OCI-LY1 (cell line): ENCODE measurements around the gene OR1S1.

Experiments
- EZH2 ChIP-seq: fragments of 200-600 bp; sonication (generic), shearing (Covaris generic); IDR thresholded peaks from 2 replicates; pipeline ENCODE4 v1.8.0; 2017; ENCODE audit warnings: borderline replicate concordance, mixed run types, mild to moderate bottlenecking, antibody characterized with exemption, low read length, moderate library complexity, mixed read lengths
- TF ChIP-seq, protein P1 (sequence below): fragments of 200-600 bp; sonication (generic), shearing (Covaris generic); IDR thresholded peaks from 2 replicates; pipeline ENCODE4 v1.5.1; 2017; ENCODE audit warnings: mild to moderate bottlenecking, antibody characterized with exemption, low read length, moderate library complexity, mixed read lengths

- TF ChIP-seq, protein P1, sequence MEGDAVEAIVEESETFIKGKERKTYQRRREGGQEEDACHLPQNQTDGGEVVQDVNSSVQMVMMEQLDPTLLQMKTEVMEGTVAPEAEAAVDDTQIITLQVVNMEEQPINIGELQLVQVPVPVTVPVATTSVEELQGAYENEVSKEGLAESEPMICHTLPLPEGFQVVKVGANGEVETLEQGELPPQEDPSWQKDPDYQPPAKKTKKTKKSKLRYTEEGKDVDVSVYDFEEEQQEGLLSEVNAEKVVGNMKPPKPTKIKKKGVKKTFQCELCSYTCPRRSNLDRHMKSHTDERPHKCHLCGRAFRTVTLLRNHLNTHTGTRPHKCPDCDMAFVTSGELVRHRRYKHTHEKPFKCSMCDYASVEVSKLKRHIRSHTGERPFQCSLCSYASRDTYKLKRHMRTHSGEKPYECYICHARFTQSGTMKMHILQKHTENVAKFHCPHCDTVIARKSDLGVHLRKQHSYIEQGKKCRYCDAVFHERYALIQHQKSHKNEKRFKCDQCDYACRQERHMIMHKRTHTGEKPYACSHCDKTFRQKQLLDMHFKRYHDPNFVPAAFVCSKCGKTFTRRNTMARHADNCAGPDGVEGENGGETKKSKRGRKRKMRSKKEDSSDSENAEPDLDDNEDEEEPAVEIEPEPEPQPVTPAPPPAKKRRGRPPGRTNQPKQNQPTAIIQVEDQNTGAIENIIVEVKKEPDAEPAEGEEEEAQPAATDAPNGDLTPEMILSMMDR, result no peak
- TF ChIP-seq EZH2, result no peak
Measured at GRCh38 chr11:58179648-58180047, 32.9 kb upstream of the OR1S1 start.
